T47D (cell line): ENCODE measurements around the gene SNRPD3.
"Not testable (repeated sequence)": the region's sequence is repeated elsewhere in the genome, so short reads cannot be mapped to it uniquely, and the experiment has no call there.

Experiments
- DNase-seq, 2 experiments: peaks; one replicate each; pipeline versions ENCODE4 v3.0.0 to v3.0.0-alpha.2; 2011 to 2012; ENCODE audit warnings: low read depth in 1 of 2, low spot score in 1 of 2
- JUND ChIP-seq: IDR thresholded peaks from 2 replicates; pipeline ENCODE4 v1.6.1; 2012; ENCODE audit warnings: low read depth
- in situ Hi-C: cut with HindIII; loops from 2 replicates; pipeline ENCODE4 v1.10.0; 2016; ENCODE audit warnings: low sequenced_read_pairs, low pct_unique_long_range_greater_than_20kb

Gene SNRPD3

GRCh38 chr22:24593836-24594568, 38.2 kb downstream of the SNRPD3 start:
- in situ Hi-C loops: no loop called here
- no peak for TF ChIP-seq JUND
- DNase-seq: peak; percentile 38 to 89

DNA sequence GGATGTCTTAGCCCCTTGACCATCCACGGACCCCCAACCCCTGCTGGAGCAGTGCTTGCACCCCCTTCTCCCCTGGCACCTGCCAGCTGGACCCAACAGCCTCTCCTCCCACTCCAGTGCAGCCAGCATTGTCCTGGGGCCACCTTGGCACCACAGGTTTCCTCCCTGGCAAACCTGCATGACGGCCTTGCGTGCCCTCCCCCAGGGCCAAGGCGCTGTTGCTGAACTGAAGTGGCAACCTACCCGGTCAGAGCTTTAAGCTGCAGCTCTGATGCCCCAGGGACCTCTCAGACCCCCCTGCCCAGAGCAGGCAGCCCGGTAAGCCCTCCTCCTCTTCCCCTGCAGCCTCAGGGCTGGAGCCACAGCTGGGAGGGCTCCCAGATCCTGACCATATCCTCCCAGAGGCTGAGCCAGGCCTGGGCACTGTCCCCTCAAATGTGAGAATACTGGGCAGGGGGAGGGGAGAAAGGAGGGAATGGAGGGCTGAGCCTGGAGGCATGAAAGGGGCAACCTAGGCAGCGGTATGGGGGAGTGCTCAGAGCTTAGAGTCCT, 38.8 kb downstream of the SNRPD3 start:
- in situ Hi-C loops: no loop called here
- peak; percentile 51 to 89 for DNase-seq
- no peak for TF ChIP-seq JUND

- no peak for DNase-seq
- TF ChIP-seq JUND: no peak
- in situ Hi-C loops: no loop called here
These were observed 39.4 kb downstream of the SNRPD3 start for GRCh38 chr22:24595228-24595627.

GRCh38 chr22:24595863-24596262, 40.1 kb downstream of the SNRPD3 start:
- in situ Hi-C loops: no loop called here
- DNase-seq: no peak
- no peak for TF ChIP-seq JUND

GRCh38 chr22:24597076-24597475, 41.3 kb downstream of the SNRPD3 start:
- in situ Hi-C loops: not testable (repeated sequence)

DNA sequence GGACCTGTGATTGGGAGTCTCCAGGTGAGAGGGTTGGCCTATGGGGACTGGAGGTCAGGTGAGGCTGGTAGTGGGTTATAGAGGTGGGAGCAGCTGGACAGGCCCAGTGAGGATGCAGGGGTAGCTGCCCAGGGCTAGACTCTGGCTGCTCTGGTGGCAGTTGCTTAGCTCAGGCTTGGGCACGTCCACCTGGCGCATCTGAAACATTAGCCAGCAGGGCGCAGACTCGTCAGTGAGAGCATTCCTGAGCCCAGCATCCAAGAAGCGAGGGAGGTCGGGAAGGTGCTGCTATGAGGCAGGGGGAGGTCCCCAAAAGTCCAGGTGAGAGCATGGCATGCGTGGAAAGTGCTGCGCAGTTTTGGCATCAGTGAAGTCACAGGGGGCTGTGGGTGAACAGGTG, 43.7 kb downstream of the SNRPD3 start:
- TF ChIP-seq JUND: no peak
- no peak for DNase-seq
- in situ Hi-C loops: no loop called here

More at GRCh38 chr22:24597076-24597475, 41.3 kb downstream of the SNRPD3 start:
- not testable (repeated sequence) for DNase-seq

DNA sequence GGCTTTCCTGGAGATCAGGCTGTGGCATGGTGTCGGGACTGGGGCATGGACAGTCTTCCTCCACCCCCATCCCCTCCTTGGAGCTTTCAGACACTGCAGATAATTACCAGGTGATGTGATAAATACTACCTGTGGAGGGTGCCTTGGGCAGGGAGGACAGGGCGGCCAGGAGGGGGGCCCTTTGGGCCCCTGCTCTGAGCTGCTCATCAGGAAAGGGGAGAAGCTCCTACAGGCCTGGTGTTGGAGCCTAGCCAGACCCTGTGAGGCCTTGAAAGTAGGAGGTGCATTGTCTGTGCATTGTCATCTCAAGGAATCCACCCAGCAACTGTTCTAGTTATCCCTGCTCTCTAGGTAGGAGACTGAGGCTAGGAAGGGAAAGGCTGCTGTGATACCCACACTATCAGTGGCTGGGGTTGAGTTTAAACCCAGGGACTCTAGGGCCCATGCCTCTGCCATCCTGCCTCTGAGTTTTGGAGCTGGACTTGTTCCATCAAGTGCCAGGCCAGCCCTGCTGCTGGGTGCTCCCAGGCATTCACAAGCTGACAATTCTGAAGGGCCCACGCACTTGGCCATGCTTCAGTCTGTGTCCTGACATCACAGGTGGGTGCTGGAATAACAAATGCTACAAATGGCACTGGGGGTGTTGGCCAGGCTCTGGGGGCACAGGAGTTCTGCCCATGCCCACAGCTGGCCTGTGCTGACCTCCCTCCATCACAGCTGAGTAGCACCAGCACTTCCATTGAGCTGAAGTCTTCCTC, 44.3 kb downstream of the SNRPD3 start:
- in situ Hi-C loops, DNase-seq: not testable (repeated sequence)

GRCh38 chr22:24601217-24602104, 45.7 kb downstream of the SNRPD3 start:
- in situ Hi-C loops: no loop called here
- TF ChIP-seq JUND: no peak
- DNase-seq: peak in 1 of 2 experiments; percentile 46

DNA sequence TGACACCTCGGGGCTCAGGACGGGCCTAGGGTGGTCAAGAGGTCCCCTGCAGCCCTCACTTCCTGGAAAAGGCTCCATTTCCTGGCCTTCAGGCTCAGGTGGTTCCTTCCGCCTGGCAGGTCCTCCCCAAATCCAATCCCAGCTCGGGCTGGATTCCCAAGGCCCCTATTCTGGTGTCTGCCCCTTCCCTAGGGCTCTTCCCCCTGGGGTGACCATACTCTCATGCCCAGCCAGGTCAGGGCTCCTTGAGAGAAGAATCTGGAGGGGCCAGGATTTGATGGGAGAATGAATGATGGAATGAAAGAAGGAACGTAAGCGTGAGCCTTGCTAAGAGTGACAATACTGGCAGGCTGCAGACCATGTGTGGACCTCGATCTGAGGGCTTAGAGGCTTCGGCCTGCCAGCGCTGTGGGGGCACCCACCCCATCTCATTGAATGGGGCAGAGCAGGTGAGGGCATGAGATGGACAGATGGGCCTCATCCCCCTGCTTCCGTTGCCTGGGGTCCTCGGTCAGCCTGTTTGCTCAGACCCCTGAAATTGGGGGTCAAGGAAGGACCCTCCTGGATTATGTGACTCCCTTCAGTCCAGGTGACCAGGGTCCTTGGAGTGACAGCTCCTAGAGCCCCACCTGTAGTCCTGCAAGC, 46.4 kb downstream of the SNRPD3 start:
- DNase-seq, in situ Hi-C loops: not testable (repeated sequence)

GRCh38 chr22:24602847-24603769, 47.3 kb downstream of the SNRPD3 start, which contains the start of gene GGT1:
Gene GGT1, plus strand, starts transcription at chr22:24603193. Its CDS starts 7,889 bp downstream, at chr22:24611082.
- in situ Hi-C loops: not testable (repeated sequence)
- peak in 1 of 2 experiments; percentile 59 for DNase-seq

- in situ Hi-C loops, DNase-seq: not testable (repeated sequence)
These were observed 48.2 kb downstream of the SNRPD3 start for GRCh38 chr22:24603770-24604629.

GRCh38 chr22:24606340-24606739, 50.5 kb downstream of the SNRPD3 start:
- DNase-seq, in situ Hi-C loops: not testable (repeated sequence)

DNA sequence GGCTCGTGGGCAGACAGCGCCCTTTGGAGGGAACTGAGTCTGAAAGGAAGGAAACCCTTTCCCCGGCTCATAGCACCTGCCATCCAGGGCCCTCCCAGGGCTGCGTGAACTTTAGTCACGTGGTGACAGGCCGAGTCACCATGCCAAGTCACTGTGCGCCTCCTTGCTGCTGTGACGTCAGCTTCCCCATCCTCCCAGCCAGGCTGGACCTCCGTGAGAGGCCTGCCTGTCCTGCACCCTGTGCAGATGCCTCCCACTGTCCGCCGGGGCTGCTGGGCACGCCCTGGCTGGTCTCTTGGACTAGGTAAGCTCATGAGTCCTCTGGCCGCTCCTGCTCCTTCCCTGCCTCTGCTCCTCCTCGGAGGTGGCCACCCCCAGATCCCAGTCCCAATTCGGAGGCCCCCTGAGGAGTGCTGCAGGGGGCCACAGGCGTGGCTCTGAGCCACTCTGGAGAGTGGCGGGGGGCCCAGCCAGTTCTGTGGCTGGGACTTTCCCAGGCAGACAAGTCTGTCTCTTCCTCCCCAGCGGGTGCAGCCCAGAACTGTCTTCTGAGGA, 51.7 kb downstream of the SNRPD3 start:
- in situ Hi-C loops, DNase-seq: not testable (repeated sequence)

- in situ Hi-C loops, DNase-seq: not testable (repeated sequence)
These were observed 52.5 kb downstream of the SNRPD3 start for GRCh38 chr22:24608327-24608726.

DNA sequence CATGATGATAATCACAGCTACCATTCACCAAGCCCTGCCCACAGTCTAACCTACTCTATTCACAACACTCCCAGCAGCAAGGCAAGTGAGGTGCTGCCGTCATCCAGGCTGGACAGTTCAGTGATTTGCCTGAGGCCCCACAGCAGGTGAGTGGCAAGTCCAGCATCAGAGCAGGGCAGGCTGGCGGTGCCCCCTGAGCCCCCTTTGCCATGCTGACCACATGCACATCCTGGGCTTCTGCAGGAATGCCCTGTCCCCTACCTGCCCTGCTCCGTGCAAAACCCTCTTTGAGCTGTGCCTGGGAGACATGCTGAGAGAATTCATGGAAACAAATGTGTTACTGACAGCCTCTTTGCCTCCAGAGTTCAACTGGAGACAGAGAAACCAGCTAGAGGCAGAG, 54.1 kb downstream of the SNRPD3 start:
- DNase-seq, in situ Hi-C loops: not testable (repeated sequence)
